ENCODE data around the gene CCDC18. TPM values are rescaled to one million over a fixed set of nuclear protein-coding genes. Genes with fewer than 3 reads are reported as not detected.

The CCDC18 gene
- total RNA-seq, 1 donor from 2014 or later: 16.2 TPM

- DNase-seq (ENCODE audit: low read depth): no peak
- no peak overlapping the region for H3K4me3 ChIP-seq (ENCODE audit: low read depth, low read length)
- TF ChIP-seq, protein P1, sequence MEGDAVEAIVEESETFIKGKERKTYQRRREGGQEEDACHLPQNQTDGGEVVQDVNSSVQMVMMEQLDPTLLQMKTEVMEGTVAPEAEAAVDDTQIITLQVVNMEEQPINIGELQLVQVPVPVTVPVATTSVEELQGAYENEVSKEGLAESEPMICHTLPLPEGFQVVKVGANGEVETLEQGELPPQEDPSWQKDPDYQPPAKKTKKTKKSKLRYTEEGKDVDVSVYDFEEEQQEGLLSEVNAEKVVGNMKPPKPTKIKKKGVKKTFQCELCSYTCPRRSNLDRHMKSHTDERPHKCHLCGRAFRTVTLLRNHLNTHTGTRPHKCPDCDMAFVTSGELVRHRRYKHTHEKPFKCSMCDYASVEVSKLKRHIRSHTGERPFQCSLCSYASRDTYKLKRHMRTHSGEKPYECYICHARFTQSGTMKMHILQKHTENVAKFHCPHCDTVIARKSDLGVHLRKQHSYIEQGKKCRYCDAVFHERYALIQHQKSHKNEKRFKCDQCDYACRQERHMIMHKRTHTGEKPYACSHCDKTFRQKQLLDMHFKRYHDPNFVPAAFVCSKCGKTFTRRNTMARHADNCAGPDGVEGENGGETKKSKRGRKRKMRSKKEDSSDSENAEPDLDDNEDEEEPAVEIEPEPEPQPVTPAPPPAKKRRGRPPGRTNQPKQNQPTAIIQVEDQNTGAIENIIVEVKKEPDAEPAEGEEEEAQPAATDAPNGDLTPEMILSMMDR (conservative IDR thresholded peaks at IDR 0.05; ENCODE audit: low read depth, low read length): no peak
Observed at GRCh38 chr1:93324486-93325464, 144.3 kb downstream of the CCDC18 start.

Other genes with a start within 250 kb of the CCDC18 start
- gene DIPK1A, start 219.3 kb upstream of the CCDC18 start, total RNA-seq: 1.8 and 3.1 TPM in 2 replicates
- gene MTF2, start 101.4 kb upstream of the CCDC18 start, total RNA-seq: 23.9 and 26.3 TPM in 2 replicates
- gene TMED5, start 311 bp upstream of the CCDC18 start, total RNA-seq: 40.1 and 59.8 TPM in 2 replicates
- gene DR1, start 165.2 kb downstream of the CCDC18 start, total RNA-seq: 34.9 and 45.7 TPM in 2 replicates